ENCODE measurements around the gene SERPINA1.

GRCh38 chr14:94421316-94421715 is 32.9 kb upstream of the SERPINA1 start:
- TF ChIP-seq EZH2 (IDR thresholded peaks at IDR 0.05; ENCODE audit: insufficient read depth, poor library complexity, severe bottlenecking) (no peak), EZH2phosphoT487 (IDR thresholded peaks at IDR 0.05; ENCODE audit: insufficient read depth, low read depth) (no peak)
